ENCODE data around the gene PAQR7.
A peak's percentile ranks its signal among the peaks of the same experiment; 100 is the strongest.

PAQR7 gene

GRCh38 chr1:25902462-25902861 is 27.0 kb upstream of the PAQR7 start:
- no peak for DNase-seq (ENCODE audit: low spot score)

GRCh38 chr1:25900219-25900618 is 24.7 kb upstream of the PAQR7 start:
- DNase-seq (ENCODE audit: low spot score) = no peak

GRCh38 chr1:25899792-25900191 is 24.3 kb upstream of the PAQR7 start:
- DNase-seq (ENCODE audit: low spot score) = no peak

- DNase-seq (ENCODE audit: low spot score) = no peak
Observed at GRCh38 chr1:25898223-25899015, 22.9 kb upstream of the PAQR7 start.

GRCh38 chr1:25897754-25898153 is 22.2 kb upstream of the PAQR7 start:
- no peak for DNase-seq (ENCODE audit: low spot score)

- DNase-seq (ENCODE audit: low spot score) = no peak
Observed at GRCh38 chr1:25896266-25896665, 20.8 kb upstream of the PAQR7 start.

- DNase-seq (ENCODE audit: low spot score) = peak; percentile 96
Observed at GRCh38 chr1:25895365-25895990, 20.0 kb upstream of the PAQR7 start.

- no peak for DNase-seq (ENCODE audit: low spot score)
Observed at GRCh38 chr1:25893116-25893515, 17.6 kb upstream of the PAQR7 start.

GRCh38 chr1:25891606-25892005 is 16.1 kb upstream of the PAQR7 start:
- DNase-seq (ENCODE audit: low spot score) = no peak

- DNase-seq (ENCODE audit: low spot score) = no peak
Observed at GRCh38 chr1:25890239-25891034, 14.9 kb upstream of the PAQR7 start.

GRCh38 chr1:25889470-25889869 is 14.0 kb upstream of the PAQR7 start:
- no peak for DNase-seq (ENCODE audit: low spot score)

- no peak for DNase-seq (ENCODE audit: low spot score)
Observed at GRCh38 chr1:25888426-25888987, 13.0 kb upstream of the PAQR7 start.

GRCh38 chr1:25885602-25886001 is 10.1 kb upstream of the PAQR7 start:
- DNase-seq (ENCODE audit: low spot score) = no peak

- DNase-seq (ENCODE audit: low spot score) = no peak
Observed at GRCh38 chr1:25881266-25881665, 5.8 kb upstream of the PAQR7 start.

GRCh38 chr1:25880518-25880917 is 5.0 kb upstream of the PAQR7 start:
- no peak for DNase-seq (ENCODE audit: low spot score)

GRCh38 chr1:25879675-25880074 is 4.2 kb upstream of the PAQR7 start:
- no peak for DNase-seq (ENCODE audit: low spot score)

GRCh38 chr1:25878690-25879089 is 3.2 kb upstream of the PAQR7 start:
- no peak for DNase-seq (ENCODE audit: low spot score)

GRCh38 chr1:25877155-25877554 is 1.6 kb upstream of the PAQR7 start:
- DNase-seq (ENCODE audit: low spot score) = no peak

- no peak for DNase-seq (ENCODE audit: low spot score)
Observed at GRCh38 chr1:25876693-25877077, 1.2 kb upstream of the PAQR7 start.

GRCh38 chr1:25875856-25876692 is 566 bp upstream of the PAQR7 start:
- DNase-seq (ENCODE audit: low spot score) = no peak

- no peak for DNase-seq (ENCODE audit: low spot score)
Observed at GRCh38 chr1:25874635-25875153, 814 bp downstream of the PAQR7 start.

- no peak for DNase-seq (ENCODE audit: low spot score)
Observed at GRCh38 chr1:25874209-25874608, 1.3 kb downstream of the PAQR7 start.

All from hepatic stellate cell (primary cell).